Neural cell (in vitro differentiated cells): ENCODE data around the gene GLTPD2. TPM values are rescaled to one million over a fixed set of nuclear protein-coding genes. Genes with fewer than 3 reads are reported as not detected.

Source experiments
- H2AFZ ChIP-seq: fragments of 200-600, 300-800 bp; sonication (generic), shearing (Covaris generic); 2 replicates; pipeline ENCODE4 v1.6.0; 2014; ENCODE audit warnings: low read depth, mild to moderate bottlenecking, antibody characterized with exemption, low read length, moderate library complexity
- H3F3A ChIP-seq: fragments of 200-600 bp; shearing (Covaris generic); 2 replicates; pipeline ENCODE4 v1.6.1; 2016; ENCODE audit warnings: mild to moderate bottlenecking, moderate library complexity, mixed read lengths, antibody characterized with exemption, low read length; ENCODE audit not compliant: insufficient read depth, poor library complexity, severe bottlenecking
- H3K27ac ChIP-seq: fragments of 200-600, 300-800 bp; sonication (generic), shearing (Covaris generic); 2 replicates; pipeline ENCODE4 v1.5.1; 2014; ENCODE audit warnings: mild to moderate bottlenecking, low read length, moderate library complexity
- H3K27me3 ChIP-seq: fragments of 300-800, 200-600 bp; sonication (generic), shearing (Covaris generic); 2 replicates; pipeline ENCODE4 v1.6.0; 2014; ENCODE audit warnings: mild to moderate bottlenecking, low read depth, low read length, moderate library complexity; ENCODE audit not compliant: insufficient read depth
- H3K36me3 ChIP-seq: fragments of 300-800, 200-600 bp; sonication (generic), shearing (Covaris generic); 2 replicates; pipeline ENCODE4 v1.5.1; 2014; ENCODE audit warnings: mild to moderate bottlenecking, antibody characterized with exemption, low read length, moderate library complexity; ENCODE audit not compliant: insufficient read depth
- H3K4me2 ChIP-seq: fragments of 300-800, 200-600 bp; sonication (generic), shearing (Covaris generic); 2 replicates; pipeline ENCODE4 v1.6.0; 2014; ENCODE audit warnings: mild to moderate bottlenecking, low read length
- H3K4me3 ChIP-seq: fragments of 300-800, 200-600 bp; sonication (generic), shearing (Covaris generic); 2 replicates; pipeline ENCODE4 v1.5.1; 2014; ENCODE audit warnings: mild to moderate bottlenecking, low read length, moderate library complexity
- H3K79me2 ChIP-seq: fragments of 200-600 bp; shearing (Covaris generic); replicated peaks from 2 replicates; pipeline ENCODE4 v1.6.0; 2014; ENCODE audit warnings: mild to moderate bottlenecking, low read length, moderate library complexity; ENCODE audit not compliant: insufficient read depth
- H3K9ac ChIP-seq: fragments of 300-800, 200-600 bp; sonication (generic), shearing (Covaris generic); 2 replicates; pipeline ENCODE4 v1.6.1; 2016; ENCODE audit warnings: mild to moderate bottlenecking, low read length, mixed read lengths
- H3K9me2 ChIP-seq: fragments of 200-600 bp; shearing (Covaris generic); 2 replicates; pipeline ENCODE4 v1.6.1; 2016; ENCODE audit warnings: mild to moderate bottlenecking, low read length, mixed read lengths; ENCODE audit not compliant: insufficient read depth
- H3K9me3 ChIP-seq: fragments of 200-600, 300-800 bp; sonication (generic), shearing (Covaris generic); 2 replicates; pipeline ENCODE4 v1.6.1; 2016; ENCODE audit warnings: mild to moderate bottlenecking, mixed run types, low read length, moderate library complexity, mixed read lengths
- H4K20me1 ChIP-seq: fragments of 200-600 bp; shearing (Covaris generic); 2 replicates; pipeline ENCODE4 v1.6.1; 2016; ENCODE audit warnings: mild to moderate bottlenecking, mixed run types; ENCODE audit not compliant: insufficient read depth
- EP300 ChIP-seq: fragments of 450-650 bp; conservative IDR thresholded peaks from 2 replicates; pipeline ENCODE4 v1.6.1; 2014; ENCODE audit warnings: antibody characterized with exemption, mild to moderate bottlenecking, moderate library complexity; ENCODE audit not compliant: poor library complexity, severe bottlenecking
- EZH2 ChIP-seq: fragments of 200-600, 300-800 bp; shearing (Covaris generic), sonication (generic); IDR thresholded peaks from 2 replicates; pipeline ENCODE4 v1.6.1; 2014; ENCODE audit warnings: antibody characterized with exemption, low read length, borderline replicate concordance, mild to moderate bottlenecking; ENCODE audit not compliant: insufficient read depth, poor library complexity, severe bottlenecking
- MXI1 ChIP-seq: fragments of 450-650 bp; conservative IDR thresholded peaks from 2 replicates; pipeline ENCODE4 v1.6.1; 2014; ENCODE audit warnings: antibody characterized with exemption, mild to moderate bottlenecking; ENCODE audit not compliant: poor library complexity, severe bottlenecking
- POLR2AphosphoS5 ChIP-seq: IDR thresholded peaks from 2 replicates; pipeline ENCODE4 v1.6.1; 2012
- RAD21 ChIP-seq: fragments of 450-650 bp; conservative IDR thresholded peaks from 2 replicates; pipeline ENCODE4 v1.6.1; 2014; ENCODE audit warnings: antibody characterized with exemption, mild to moderate bottlenecking, moderate library complexity
- SMC3 ChIP-seq: fragments of 450-650 bp; conservative IDR thresholded peaks from 2 replicates; pipeline ENCODE4 v1.6.1; 2014; ENCODE audit warnings: antibody characterized with exemption, mild to moderate bottlenecking, moderate library complexity; ENCODE audit not compliant: poor library complexity
- TAF1 ChIP-seq: IDR thresholded peaks from 2 replicates; pipeline ENCODE4 v1.6.1; 2012; ENCODE audit warnings: low read depth
- polyA plus RNA-seq: library from polyadenylated mRNA; depleted of rRNA; stranded (reverse); fragments of >200 nt; gene quantifications from 2 replicates; pipeline ENCODE4 v1.2.3, GENCODE V29; 2014
- TF ChIP-seq, protein P1 (sequence below): fragments of 450-650 bp; IDR thresholded peaks from 2 replicates; pipeline ENCODE4 v1.5.1; 2014; ENCODE audit warnings: antibody characterized with exemption, mild to moderate bottlenecking, moderate library complexity; ENCODE audit not compliant: poor library complexity, severe bottlenecking
- TF ChIP-seq, protein P2 (sequence below): IDR thresholded peaks from 2 replicates; pipeline ENCODE4 v1.6.1; 2012; ENCODE audit warnings: borderline replicate concordance

GLTPD2 gene
- polyA plus RNA-seq, 1 donor from 2014 or later: not detected

DNA sequence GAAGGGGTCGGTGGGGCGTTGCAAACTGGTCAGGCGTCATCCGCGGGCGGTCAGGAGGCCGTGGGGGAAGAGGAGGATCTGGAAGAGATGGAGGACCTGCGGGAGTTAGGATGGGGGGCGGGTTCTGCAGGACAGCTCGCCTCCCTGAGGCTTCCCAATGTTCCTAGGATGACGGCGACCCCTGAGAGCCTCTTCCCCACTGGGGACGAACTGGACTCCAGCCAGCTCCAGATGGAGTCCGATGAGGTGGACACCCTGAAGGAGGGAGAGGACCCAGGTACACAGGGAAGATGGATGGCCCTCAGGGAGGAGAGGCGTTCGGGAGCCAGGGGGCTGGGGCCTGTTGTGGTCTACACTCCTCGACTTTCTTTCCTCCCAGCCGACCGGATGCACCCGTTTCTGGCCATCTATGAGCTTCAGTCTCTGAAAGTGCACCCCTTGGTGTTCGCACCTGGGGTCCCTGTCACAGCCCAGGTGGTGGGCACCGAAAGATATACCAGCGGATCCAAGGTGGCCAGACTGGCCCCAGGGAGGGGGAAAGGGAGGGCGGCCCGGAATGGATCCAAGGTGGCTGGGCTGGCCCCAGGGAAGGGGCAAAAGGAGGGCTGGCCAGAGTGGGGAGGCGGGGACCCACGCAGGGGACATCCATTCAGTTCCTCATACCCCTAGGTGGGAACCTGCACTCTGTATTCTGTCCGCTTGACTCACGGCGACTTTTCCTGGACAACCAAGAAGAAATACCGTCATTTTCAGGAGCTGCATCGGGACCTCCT lies 19.0 kb downstream of the GLTPD2 start:
- no peaks in the 10 kb centered on the region for H3K79me2 ChIP-seq
- H3K4me2 ChIP-seq: no peak overlapping the region
- no peak overlapping the region for H3K27ac ChIP-seq
- H3K9ac ChIP-seq: no peak overlapping the region
- TF ChIP-seq RAD21 (no peak), EP300 (no peak), MXI1 (no peak), EZH2 (no peak), TAF1 (no peak), POLR2AphosphoS5 (no peak), SMC3 (no peak)
- TF ChIP-seq, protein P1, sequence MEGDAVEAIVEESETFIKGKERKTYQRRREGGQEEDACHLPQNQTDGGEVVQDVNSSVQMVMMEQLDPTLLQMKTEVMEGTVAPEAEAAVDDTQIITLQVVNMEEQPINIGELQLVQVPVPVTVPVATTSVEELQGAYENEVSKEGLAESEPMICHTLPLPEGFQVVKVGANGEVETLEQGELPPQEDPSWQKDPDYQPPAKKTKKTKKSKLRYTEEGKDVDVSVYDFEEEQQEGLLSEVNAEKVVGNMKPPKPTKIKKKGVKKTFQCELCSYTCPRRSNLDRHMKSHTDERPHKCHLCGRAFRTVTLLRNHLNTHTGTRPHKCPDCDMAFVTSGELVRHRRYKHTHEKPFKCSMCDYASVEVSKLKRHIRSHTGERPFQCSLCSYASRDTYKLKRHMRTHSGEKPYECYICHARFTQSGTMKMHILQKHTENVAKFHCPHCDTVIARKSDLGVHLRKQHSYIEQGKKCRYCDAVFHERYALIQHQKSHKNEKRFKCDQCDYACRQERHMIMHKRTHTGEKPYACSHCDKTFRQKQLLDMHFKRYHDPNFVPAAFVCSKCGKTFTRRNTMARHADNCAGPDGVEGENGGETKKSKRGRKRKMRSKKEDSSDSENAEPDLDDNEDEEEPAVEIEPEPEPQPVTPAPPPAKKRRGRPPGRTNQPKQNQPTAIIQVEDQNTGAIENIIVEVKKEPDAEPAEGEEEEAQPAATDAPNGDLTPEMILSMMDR: no peak
- TF ChIP-seq, protein P2, sequence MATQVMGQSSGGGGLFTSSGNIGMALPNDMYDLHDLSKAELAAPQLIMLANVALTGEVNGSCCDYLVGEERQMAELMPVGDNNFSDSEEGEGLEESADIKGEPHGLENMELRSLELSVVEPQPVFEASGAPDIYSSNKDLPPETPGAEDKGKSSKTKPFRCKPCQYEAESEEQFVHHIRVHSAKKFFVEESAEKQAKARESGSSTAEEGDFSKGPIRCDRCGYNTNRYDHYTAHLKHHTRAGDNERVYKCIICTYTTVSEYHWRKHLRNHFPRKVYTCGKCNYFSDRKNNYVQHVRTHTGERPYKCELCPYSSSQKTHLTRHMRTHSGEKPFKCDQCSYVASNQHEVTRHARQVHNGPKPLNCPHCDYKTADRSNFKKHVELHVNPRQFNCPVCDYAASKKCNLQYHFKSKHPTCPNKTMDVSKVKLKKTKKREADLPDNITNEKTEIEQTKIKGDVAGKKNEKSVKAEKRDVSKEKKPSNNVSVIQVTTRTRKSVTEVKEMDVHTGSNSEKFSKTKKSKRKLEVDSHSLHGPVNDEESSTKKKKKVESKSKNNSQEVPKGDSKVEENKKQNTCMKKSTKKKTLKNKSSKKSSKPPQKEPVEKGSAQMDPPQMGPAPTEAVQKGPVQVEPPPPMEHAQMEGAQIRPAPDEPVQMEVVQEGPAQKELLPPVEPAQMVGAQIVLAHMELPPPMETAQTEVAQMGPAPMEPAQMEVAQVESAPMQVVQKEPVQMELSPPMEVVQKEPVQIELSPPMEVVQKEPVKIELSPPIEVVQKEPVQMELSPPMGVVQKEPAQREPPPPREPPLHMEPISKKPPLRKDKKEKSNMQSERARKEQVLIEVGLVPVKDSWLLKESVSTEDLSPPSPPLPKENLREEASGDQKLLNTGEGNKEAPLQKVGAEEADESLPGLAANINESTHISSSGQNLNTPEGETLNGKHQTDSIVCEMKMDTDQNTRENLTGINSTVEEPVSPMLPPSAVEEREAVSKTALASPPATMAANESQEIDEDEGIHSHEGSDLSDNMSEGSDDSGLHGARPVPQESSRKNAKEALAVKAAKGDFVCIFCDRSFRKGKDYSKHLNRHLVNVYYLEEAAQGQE: no peak
- no peaks in the 10 kb centered on the region for H3K9me3 ChIP-seq
- peak overlapping the region; percentile 62 for H3K4me3 ChIP-seq
- no peaks in the 10 kb centered on the region for H4K20me1 ChIP-seq
- no peaks in the 10 kb centered on the region for H3F3A ChIP-seq
- no peaks in the 10 kb centered on the region for H3K9me2 ChIP-seq
- H3K36me3 ChIP-seq: no peaks in the 10 kb centered on the region
- H3K27me3 ChIP-seq: peaks cover 11% of the 10 kb centered on the region
- no peak overlapping the region for H2AFZ ChIP-seq

DNA sequence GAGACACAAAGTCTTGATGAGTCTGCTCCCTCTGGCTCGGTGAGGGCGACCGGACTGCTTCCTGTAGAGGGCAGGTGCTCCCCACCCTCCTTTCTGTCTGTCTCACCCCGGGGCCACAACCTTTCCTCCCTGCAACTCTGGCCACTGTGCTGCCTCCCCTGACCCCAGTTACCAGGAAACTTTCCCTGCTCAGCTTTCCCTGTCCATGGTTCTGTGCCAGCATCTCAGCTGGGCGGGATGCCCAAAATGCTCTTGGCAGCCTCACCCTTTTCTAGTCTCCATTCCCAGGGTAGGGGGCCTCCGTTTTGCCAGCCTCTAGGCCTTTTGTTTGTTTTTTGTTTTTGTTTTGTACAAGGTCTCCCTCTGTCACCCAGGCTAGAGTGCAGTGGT lies 19.6 kb downstream of the GLTPD2 start:
- Histone ChIP-seq H4K20me1 (no peaks in the 10 kb centered on the region), H3K27me3 (peaks cover 11% of the 10 kb centered on the region), H3K36me3 (no peaks in the 10 kb centered on the region), H3K4me2 (no peak overlapping the region), H3K4me3 (no peak overlapping the region), H2AFZ (no peak overlapping the region), H3K9me2 (no peaks in the 10 kb centered on the region), H3K79me2 (no peaks in the 10 kb centered on the region), H3F3A (no peaks in the 10 kb centered on the region), H3K9ac (no peak overlapping the region), H3K9me3 (no peaks in the 10 kb centered on the region), H3K27ac (no peak overlapping the region)
- no peak for TF ChIP-seq MXI1
- TF ChIP-seq EZH2: no peak
- TF ChIP-seq POLR2AphosphoS5: no peak
- TF ChIP-seq RAD21: no peak
- TF ChIP-seq, protein P1: no peak
- no peak for TF ChIP-seq TAF1
- TF ChIP-seq, protein P2: no peak
- TF ChIP-seq EP300: no peak
- TF ChIP-seq SMC3: no peak
